Activated T-cell treated with anti-CD3 and anti-CD28 coated beads, Interleukin-2, amount 50 U/mL, for 1 hour (primary cell): ENCODE measurements around the gene PSAT1.

Source experiments
- DNase-seq: peaks from one replicate; pipeline ENCODE4 v3.0.0-alpha.2; 2020

The PSAT1 gene

GRCh38 chr9:78294290-78295176, 2.4 kb upstream of the PSAT1 start:
- DNase-seq: no peak

DNA sequence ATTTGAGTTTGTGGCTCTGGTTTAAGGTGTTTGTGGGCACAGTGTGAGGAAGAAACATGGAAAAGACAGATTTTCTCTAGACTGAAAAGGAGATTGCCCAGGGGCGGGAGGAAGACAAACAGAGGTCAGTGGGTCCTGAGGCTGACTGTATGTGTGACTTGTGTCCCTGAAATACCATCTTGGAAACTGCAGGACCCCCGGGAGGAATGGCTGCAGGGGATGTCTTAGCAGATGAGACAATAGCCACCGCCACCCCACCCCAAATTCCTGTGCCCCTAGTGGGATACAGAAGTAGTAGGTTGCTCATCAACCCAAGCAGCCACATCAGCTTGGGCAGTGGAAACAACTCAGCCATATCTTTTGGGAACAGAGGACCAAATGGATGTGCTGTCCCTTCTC, 1.7 kb upstream of the PSAT1 start:
- no peak for DNase-seq

- no peak for DNase-seq
These were observed 1.2 kb upstream of the PSAT1 start for GRCh38 chr9:78295731-78296130.

- DNase-seq: peak; percentile 20
These were observed 578 bp upstream of the PSAT1 start for GRCh38 chr9:78296201-78296892.

GRCh38 chr9:78297672-78297961, 692 bp downstream of the PSAT1 start:
- no peak for DNase-seq

DNA sequence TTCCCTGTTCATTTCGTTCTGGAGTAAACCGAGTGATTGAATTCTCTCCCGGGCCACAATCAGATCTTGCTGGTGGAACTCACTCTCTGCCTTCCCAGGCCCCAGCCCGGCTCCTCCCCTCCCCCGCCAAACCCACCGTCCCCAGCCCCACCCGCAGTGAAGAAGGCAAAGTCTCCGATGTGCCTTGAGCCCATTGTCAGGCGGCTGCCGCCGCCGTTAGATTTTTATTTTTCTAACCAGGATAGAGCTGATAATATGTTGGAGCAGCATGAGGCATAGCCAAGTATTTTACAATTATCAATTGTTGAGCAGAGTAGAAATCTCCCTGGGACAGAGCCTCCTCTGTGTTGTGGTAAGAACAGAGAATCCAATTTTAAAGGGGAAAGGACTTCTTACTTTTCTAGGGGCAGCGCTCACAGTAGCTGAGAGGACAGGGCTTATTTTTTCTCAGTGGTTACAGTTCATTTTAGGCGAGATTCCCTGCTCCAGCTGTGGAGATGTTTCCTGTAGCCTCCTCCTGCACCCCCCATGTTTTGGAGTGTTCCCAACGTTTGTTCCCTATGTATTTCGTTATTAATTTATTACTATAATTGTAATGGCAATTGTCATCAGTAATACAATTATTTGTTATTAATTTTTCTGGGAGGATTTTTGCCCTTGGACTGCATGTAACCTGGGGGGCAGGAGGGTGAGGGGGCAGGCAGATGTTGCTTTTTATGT, 1.3 kb downstream of the PSAT1 start:
- DNase-seq: no peak

GRCh38 chr9:78300209-78300608, 3.3 kb downstream of the PSAT1 start:
- DNase-seq: no peak

DNA sequence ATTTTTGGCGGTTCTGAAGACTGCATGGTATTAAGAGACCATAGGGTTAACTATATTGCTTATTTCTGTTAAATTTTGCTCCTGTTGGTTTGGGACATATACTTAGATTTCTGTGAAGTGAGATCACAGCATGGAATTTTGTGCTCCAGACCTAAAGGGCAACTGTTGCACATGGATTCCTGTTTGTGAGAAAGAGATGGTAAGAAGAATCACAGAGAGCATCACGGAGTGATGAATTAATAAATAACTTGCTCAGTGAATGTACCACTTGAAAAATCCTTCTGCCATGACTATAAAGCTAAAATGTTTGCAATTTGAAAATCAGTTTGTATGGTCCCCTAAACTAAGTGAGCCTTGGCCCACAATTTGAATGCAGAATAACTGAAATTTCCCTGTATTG, 4.5 kb downstream of the PSAT1 start:
- no peak for DNase-seq

DNA sequence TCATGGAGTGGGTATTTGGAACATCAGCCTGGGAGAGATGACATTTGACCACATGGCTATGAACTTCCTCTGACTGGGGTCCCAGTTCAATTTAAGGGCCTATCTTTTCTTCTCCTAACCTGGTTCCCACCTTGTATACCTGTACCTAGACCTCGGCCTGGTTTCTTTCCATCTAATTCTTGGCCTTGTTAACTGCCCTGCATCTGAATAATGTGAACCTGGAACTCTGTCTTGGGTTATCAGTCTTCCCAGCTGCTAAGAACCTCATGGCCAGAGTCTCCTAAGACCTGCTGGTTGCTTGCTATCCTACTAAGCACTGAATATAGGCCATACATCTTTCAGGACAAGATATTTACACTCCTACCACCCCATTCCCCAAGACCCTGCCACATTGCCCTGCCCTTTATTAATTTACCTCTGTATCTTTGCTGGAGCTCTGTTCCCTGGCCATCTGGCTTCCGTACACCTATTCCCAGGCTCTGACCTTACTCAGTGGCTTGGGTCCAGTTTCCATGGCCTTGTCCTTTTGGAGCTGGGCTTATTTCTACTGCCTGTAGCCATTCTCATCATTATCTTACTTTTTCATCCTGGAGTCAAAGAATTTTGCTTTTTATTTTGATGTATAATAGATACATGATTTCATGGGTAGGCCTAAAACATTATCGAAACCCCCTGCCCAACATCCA, 6.6 kb downstream of the PSAT1 start:
- no peak for DNase-seq

GRCh38 chr9:78304357-78304756, 7.4 kb downstream of the PSAT1 start:
- DNase-seq: no peak

GRCh38 chr9:78306222-78307076, 9.5 kb downstream of the PSAT1 start:
- no peak for DNase-seq

GRCh38 chr9:78307360-78307759, 10.4 kb downstream of the PSAT1 start:
- DNase-seq: no peak

DNA sequence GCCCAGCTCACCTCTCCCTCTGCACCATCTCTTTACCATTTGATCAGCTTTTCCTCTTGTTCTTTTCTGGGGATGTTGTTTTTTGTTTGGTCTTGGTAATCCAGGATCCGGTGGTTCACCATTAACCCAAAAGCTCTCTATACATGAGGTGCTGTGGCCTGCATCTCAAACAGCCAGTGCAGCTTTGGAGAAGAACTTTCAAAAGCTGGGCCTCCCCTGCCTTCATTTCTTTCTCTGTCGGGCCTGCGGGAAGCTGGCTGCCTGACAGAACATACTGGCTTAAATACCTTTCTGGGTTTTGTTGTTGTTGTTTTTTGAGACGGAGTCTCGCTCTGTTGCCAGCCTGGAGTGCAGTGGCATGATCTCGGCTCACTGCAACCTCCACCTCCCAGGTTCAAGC, 12.1 kb downstream of the PSAT1 start:
- no peak for DNase-seq

DNA sequence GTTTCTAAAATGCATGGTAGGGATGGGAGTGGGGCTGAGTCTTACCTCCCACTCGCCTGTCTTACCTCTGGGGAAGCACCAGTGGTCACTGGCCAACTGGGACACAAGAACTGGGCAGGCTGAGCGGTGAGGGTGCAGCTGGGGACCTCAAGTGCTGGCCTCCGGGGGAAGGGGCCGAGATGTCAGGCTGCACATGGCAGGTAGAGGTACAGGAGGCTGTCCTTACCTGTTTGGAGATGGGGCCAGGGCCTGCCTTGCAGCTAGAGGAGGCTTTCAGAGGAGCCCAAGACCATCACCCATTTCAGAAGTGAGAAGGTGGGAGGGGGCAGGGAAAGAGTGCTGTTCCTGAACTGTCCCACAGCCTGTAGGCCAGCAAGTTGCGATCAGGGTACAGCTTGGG, 14.2 kb downstream of the PSAT1 start:
- DNase-seq: no peak

GRCh38 chr9:78311886-78312524, 15.1 kb downstream of the PSAT1 start:
- DNase-seq: no peak

DNA sequence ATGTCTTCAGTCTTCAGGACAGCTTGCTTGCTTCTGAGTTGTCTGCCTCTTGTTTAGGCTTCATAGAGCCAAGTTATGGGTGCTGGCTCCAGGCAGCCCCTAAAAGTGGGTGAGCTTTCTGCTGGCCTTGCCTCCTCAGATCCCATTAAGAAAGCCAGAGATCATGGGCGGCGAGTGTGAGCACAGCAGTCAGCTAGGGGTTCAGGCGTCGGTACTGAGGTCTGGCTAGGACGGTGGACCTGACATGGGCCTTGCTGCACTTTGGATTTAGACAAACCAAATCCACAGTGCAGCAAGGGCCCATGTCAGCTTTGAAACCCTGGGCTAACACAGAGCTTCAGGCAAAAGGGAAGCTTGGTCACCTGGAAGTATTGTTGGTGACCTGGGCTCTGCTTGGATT, 17.6 kb downstream of the PSAT1 start:
- DNase-seq: no peak

DNA sequence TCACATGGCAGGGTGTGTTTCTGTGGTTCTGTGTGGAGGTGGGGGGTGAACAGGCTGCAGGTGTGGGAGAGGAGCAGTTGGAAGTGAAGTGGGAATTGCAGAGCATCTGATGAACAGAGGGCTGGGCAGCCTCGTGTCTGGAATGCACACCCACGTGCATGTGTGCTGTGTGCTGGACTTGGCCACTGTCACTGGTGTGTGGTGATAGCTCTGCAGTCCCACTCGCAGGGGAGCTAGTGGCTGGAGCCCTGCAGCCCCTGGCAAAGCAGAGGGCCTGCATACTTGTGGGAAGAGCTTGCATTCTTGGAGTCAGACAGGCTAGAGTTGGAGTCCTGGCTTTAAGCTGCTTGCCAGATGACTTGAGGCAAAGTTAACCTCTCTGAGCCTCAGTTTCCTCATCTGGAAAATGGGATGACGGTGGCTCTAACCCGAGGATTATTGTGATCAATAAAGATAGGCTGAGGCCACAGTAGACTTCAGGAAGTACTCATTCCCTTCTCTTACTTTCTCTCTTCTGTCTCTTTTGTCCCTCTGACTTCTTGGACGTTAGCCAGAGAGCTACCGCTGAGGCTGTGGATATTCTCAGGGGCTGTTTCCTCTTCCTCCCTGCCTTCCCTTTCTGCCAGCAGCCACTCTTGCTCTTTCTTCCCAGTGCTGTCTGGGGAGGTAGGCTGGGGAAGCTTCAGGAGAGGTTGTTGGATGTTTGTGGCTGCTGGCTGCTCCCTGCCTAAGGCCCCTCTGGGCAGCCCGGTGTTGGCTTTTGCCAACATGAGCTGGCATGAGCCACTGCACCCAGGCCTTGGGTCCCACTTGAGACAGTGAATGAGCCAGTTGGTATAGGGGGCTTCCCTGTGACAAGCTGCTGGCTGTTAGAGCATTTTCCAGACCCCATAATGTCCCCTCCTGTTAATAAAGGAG, 18.3 kb downstream of the PSAT1 start:
- DNase-seq: no peak

DNA sequence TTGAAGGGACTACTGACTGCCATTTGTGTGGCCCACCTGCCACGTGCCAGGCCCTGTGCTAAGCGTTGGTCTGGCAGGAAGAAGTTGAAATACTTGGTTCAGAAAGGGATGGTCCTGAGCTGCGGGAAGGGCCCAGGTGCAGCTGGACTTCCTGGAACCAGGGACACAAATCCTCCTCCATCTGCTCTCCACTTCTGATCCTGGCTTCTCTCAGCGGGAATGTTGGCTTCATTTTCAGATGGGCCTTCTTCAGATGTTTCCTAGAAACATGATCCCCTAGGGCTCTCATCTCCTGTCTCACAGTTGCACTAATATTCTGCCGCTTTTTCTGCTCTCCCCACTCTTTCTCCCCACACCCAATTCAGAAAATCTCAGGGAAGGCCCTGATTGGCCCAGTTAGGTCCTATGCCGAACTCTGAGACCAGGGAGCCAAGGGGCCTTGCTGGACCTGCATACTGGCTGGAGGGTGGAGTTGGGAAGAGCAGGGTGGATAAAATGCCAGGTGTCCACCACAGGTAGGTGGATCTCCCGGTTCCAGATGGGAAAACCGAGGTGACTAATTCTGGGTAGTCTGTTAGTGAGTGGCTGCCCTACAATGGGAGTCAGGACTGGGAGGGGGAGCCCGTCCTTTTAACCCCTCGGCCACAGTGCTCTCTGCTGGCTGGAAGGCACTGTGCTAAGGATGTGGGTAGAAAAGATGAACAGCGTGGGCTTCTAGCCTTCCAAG, 19.4 kb downstream of the PSAT1 start:
- no peak for DNase-seq

DNA sequence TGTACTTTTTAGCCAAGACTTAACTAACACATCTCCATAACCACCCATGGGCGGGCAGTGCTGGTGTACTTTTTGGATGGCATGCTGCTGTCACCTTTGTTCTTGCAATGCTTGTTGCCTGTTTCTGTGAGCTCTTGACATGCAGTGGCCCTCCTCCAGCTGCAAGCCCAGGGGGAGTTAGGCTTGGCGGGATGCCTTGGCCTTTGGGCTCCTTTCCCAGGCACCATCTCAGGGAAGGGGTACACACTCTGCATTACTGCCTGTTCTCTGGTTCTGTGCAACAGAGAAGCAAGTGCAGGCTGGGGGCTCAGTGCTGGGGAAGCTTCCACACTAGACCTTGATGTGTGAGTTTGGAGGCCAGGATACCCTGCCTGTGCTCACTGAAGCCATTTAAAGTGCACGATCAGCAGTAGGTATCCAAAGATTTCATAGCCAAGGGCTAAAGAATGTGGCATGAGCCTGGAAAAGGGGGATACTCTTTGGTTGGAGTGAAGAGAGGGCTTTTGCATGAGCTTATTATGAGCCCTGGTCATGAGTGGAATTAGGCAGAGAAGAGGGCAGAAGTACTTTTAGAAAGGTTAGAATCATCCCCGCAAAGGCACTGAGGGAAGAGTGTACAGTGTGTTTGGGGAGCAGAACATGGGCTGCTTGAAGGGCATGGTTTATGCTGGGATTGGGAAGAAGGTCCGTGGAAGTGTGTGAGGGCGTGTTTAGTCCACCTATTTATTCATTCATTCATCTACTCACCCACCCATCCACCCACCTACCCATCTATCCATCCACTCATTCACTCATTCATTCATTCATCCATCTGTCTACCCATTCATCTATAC, 22.5 kb downstream of the PSAT1 start:
- no peak for DNase-seq
